8988T (cell line): ENCODE data around the gene FN3K.

ENCODE experiments used
- DNase-seq: peaks from one replicate; pipeline ENCODE4 v3.0.0; 2011

FN3K gene

DNA sequence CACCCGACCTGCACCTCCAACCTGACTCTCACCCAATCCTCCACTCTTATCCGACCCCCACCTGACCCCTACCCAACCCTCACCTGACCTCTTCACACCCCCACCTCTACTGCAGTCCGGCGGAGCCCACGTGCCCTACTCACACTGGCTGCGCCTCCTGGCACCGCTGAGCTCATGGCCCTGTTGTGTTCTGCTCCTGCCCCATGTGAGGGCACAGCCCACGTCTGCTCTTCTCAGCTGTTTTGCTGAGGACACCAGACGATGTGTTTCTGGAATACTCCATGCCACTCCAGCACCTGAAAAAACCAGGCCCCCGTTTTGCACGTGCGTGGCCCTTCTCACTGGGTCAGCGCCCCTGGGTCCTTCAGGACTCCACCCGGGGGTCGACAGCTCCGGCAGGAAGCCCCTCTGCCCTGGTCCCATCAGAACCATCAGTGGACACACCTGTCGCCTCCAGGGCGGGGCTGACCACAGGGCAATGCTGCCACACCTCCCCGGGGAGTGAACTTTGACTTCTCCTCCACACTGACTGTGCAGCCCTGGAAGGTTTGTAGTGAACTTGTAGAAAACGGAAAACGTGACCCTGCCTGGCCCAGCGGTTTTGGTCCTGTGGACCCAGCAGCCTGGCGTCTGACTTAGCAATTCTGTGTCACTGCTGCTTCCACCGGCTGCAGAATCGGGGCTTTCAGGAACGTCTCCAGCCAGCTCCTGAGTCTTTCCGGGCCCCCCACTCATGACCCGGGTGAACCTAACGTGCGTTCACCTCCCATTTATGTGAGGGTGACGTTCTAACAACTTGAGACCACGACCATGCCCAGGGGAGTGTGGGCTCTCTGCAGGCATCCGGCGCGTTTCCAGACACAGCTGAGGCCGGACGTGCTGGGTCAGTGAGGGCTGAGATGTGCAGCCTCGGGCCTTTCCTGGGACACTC is 31.2 kb upstream of the FN3K start:
- no peak for DNase-seq

DNA sequence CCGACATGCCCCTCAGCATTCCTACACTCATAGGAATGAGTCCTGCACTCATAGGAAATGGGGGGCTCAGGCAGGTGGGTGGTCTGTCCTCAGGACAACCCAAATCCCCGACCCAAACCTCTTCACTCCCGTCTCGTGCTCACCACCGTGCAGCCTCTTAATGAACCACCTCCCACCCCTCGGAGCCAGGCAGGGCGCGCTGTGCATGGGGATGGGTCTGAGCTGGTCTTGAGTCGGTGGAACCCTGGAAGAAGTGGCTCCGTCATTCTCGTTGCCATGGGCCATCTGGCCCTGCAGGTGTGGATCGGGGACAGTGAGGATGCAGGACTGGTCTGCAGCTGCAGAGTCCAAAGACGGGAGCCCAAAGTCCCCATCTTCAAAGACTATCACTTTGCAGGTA is 30.5 kb upstream of the FN3K start:
- DNase-seq: no peak

DNA sequence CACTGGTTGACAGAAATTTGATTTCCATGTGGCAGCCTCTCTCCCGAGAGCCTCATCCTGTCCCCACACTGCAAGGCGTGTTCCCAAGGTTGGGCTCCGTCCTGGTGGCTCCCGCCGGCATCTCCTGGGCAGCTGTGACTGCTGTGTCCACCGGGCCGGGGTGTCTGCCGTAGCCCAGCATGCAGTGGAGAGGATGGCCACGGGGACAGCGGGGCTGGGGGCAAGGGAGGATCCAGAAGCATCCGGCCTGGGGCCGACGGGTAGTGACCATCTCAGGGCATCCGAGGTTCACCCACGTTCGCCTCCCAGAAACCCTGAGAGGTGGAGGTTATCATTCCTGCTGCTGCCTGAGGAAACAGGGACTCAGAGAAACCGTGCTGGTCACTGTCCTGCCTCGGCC is 29.7 kb upstream of the FN3K start:
- no peak for DNase-seq

DNA sequence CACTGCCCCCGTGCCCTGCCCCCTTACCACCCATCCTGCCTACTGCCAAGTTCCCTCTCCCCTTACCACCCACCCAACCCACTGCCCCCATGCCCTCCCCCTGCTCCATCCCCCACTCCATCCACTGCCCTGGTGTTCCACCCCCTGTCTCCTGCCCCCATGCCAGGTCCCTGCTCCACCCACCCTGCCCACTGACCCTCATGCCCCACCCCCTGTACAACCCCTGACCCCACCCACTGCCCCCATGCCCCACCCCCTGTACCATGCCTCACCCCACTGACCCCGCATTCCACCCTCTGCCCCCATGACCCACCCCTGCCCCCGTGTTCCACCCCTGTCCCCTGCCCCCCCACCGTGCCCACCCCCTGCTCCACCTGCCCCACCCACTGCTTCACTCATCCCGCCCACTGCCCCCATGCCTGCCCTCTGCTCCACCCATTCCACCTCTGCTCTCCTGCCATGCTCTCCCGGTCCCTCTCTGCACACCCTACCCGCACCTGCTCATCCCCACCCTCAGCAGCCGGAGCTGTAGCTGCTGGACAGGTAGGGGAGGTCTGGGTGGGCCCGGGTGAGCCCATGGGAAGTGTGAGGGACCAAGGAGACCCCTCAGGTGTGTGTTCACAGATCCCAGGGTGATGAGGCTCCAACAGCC is 26.3 kb upstream of the FN3K start:
- no peak for DNase-seq

DNA sequence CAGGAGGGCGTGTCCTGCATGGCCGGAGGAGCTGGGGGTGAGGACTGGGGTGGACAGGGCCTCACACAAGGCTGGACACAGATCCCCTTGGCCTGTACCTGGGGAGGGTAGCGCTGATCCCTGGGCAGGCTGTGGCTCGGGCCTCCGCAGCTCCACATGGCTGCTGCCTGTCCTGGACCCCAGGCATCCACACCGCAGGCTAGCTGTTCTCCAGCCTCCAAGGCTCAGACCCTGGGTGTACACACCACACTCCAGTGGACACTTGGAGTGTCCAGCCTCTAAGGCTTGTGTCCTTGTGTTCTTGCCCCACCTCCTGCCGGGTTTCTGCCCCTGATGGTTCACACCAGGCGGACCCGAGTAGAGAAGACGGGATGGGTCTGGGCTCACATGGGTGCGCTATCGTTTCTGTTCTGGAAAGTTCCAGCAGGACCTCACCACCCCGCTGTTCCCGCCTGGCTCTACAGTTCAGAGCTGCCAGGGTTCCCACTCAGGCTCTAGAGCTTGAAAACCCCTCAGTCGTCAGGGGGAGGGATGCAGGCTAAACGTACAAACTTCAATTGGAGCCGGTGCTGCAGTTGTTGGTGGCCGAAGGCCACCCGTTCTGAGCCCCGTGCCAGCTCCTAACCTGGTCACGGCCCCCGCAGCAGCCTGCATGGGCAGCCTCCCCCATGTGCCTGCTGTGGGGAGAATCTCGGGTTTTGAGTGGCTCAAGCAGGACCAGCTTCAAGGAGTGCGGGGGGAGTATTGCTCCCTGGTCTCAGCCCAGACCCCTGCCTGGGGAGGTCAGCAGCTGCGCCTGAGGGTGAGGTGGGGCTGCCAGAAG is 25.5 kb upstream of the FN3K start:
- DNase-seq: no peak

DNA sequence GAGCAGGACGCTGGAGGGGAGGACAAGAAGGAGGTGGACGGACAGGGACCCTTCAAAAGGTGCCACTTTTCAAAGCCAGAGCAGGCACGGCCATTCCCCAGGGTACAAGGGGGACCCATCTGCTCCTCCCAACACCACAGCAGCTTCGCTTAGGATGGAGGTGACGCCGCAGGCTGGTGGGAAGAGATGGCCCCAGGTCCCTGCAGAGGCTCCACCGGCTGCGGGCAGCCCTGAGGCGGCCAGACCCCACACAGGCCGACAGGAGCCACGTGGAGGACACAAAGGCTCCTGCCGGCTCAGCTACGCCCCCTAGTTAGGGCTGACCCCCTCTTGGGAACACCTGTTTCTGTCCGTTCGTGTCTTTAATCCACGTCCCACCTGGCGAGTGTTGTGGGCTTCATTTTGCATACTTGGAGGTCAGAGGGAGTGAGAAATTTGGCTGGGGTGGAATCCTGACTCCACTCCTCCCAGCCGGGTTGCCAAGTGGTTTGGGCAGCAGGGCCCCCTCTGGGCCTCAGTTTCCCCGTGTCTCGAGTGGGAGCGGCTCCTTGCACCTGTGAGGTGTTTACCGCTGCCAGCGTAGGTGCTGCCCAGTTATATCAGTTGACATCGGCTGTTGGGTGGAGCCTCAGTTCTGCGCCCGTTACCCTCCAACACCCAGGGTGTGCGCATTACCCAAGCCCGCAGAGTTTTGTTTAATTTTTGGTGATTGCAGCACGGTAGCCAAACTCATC is 24.7 kb upstream of the FN3K start:
- no peak for DNase-seq

DNA sequence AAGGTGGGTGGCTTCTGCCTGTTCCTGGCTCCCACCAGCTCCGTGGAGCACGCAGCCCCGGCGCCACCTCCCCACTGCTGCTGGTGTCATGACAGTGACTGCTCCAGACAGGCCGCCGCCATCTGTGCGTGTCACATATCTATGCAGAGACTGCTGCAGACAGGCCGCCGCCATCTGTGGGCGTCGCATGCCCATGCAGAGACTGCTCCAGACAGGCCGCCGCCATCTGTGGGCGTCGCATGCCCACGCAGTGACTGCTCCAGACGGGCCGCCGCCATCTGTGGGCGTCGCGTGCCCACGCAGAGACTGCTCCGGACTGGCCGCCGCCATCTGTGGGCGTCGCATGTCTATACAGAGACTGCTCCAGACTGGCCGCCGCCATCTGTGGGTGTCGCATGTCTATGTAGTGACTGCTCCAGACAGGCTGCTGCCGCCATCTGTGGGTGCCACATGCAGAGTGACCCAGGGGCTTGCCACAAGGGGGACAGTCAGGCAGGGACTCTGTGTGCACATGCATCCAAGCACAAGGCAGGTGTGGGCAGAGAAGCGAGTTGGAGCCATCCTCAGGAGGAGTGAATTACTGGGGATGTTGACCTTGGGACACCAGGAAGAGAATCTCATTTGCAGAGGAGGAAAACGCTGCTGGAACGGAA is 22.2 kb upstream of the FN3K start:
- no peak for DNase-seq

DNA sequence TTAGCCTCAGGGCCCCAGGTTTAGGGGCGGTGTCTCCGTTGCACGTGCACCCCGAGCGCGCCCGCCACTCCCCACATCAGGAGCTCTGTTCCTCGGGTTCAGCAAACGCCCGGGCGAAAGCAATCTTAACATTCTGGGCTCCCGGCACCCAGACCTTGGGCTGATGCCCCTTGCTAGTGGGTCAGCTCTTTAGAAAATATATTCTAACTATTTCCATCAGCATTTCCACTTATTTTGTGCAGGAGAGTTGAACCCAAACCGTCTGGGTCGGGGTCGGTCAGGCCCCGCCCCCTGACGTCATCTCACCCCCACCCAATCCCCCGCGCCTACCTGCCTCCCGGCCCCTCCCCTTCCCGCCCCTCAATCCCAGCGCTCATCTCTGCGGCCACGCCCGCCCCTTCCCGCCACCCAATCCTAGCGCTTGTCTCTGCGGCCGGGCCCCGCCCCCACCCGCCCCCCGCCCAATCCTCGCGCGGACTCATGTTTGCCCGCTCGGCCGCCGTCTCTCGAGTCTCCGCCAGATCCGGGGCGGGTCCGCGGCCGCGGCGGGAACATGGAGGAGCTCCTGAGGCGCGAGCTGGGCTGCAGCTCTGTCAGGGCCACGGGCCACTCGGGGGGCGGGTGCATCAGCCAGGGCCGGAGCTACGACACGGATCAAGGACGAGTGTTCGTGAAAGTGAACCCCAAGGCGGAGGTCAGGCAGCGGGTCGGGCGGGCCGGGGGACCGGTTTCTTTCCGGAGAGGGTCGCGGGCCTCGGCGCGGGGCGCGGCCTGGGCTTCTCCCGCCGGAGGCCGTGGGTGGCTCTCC is 19.0 kb upstream of the FN3K start, which contains the start of gene FN3KRP:
FN3KRP (plus strand) TSS at position 504 of the 808 bp plus-strand sequence; CDS start at position 554, 50 bp downstream.
- DNase-seq: peak; percentile 94

DNA sequence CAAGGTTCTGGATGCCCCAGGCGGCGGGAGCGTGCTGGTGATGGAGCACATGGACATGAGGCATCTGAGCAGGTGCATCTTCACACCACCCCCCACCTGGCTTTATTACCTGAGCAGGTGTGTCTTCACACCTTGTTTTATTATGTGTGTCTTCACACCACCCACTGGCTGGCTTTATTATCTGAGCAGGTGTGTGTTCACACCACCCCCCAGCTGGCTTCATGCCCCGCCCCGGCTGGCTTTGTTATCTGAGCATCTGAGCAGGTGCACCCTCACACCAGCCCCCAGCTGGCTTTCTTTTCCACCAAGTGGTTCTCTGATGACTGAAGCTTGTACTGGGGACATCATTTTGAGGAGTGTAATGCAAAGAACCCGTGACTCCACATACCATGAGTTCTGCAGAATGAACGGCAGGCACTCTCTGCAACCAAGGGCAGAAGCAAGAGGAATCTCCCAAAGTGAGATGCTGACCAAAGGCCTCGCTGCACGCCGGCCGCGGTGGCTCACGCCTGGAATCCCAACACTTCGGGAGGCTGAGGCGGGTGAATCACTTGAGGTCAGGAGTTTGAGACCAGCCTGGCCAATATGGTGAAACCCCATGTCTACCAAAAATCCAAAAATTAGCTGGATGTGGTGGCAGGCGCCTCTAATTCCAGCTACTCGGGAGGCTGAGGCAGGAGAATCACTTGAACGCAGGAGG is 16.3 kb upstream of the FN3K start:
- DNase-seq: no peak

DNA sequence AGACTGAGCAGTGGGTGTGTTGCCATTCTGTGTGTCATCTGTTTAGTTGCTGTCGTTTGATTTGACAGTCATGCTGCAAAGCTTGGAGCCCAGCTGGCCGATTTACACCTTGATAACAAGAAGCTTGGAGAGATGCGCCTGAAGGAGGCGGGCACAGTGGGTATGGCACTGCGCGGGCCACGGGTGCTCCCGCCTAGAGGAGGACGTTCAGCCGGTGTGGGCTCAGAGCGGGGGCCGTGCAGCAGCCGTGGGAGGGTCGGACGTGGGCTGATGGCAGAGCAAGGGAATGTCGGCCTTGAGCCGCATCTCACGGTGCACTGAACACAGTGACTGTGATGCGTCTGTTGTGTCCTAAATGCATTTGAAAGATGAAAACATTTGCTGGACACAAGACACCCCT is 15.2 kb upstream of the FN3K start:
- no peak for DNase-seq

DNA sequence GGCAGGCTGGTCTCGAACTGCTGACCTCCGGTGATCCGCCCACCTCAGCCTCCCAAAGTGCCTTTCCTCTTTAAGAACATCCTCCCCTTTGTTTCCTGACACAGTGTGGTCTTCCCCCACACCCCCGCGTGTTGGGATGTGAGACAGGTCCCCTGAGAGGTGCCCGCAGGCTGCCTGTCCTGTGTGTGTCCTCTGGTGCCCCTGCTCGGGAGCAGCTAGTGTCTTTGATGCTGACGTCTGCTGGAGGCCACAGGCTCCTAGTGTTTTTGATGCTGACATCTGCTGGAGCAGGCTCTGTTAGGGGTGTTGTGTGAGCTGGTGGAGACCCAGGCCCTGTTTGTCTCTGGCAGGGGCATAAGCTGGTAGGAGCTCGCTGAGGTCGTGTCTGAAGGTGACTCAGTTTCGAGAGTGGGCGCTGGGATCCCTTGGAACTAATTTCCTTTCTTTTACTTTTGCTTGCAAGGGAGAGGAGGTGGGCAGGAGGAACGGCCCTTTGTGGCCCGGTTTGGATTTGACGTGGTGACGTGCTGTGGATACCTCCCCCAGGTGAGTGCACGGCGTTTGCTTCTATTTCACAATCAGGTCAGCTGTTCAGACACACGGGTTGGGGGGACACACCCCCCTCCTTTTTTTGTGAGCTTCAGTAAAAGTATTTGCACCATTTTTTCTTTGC is 12.9 kb upstream of the FN3K start:
- no peak for DNase-seq

DNA sequence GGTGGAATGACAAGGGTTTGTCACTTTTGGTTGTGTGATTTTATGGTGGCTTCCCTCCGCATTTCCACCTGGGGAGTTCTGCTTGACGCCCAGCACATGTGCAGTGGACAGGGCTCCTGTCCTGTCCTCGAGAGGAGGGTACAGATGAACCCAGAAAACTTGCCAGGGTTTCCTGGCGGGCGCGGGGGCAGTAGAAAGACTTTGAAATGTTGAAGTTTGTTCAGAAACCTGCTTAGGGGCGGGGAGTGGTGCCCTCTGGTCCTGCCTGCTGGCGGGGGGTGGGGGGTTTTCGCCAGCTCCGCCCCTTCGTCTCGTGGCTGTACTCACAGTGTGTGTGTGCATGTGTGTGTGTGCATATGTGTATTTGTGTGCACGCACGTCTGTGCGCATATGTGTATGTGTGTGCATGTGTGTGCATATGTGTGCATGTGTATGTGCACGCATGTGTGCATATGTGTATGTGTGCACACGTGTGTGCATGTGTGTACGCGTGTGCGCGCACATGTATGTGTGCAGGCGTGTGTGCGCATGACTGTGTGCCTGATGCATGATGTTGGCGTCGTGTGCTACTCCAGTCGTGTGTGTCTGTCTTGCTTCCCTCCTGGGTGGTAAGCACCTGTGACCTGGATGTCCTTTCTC is 12.1 kb upstream of the FN3K start:
- no peak for DNase-seq

DNA sequence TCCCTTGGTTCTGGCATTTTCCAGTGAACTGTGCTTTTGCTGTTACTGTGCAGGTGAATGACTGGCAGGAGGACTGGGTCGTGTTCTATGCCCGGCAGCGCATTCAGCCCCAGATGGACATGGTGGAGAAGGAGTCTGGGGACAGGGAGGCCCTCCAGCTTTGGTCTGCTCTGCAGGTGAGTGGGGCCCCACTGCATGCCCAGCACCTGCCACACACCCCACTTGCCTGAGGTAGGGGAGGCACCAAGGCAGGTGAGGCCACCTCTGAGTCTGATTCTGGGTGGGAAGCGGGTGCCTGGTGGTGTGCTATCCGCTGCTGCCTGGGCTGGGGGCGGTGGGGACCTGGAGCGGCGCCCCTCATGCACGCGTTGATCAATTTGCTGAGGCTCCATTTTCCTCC is 9.0 kb upstream of the FN3K start:
- DNase-seq: no peak

DNA sequence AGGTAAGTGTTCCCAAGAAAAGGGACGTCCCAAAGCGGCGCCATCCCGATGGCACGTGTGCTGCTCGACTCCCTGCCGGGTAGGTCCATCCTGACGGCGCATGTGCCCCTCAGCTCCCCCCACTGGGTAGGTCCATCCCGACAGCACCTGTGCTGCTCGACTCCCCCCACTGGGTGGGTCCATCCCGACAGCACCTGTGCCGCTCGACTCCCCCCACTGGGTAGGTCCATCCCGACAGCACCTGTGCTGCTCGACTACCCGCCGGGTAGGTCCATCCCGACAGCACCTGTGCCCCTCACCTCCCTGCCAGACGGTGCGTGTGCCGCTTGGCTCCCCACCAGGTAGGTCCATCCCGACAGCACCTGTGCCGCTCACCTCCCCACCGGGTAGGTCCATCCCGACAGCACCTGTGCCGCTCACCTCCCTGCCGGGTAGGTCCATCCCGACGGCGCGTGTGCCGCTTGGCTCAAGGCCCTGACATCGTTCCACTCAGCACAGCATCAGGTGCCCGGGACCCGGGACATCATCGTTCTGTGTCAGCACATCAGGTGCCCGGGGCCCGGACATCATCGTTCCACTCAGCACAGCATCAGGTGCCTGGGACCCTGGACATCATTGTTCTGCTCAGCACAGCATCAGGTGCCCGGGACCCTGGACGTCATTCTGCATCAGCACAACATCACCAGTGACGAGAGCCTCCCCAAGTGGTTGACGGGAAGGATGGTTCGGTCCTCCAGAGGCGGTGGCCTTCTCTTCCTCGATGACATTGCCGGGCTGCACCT is 5.7 kb upstream of the FN3K start:
- DNase-seq: no peak

DNA sequence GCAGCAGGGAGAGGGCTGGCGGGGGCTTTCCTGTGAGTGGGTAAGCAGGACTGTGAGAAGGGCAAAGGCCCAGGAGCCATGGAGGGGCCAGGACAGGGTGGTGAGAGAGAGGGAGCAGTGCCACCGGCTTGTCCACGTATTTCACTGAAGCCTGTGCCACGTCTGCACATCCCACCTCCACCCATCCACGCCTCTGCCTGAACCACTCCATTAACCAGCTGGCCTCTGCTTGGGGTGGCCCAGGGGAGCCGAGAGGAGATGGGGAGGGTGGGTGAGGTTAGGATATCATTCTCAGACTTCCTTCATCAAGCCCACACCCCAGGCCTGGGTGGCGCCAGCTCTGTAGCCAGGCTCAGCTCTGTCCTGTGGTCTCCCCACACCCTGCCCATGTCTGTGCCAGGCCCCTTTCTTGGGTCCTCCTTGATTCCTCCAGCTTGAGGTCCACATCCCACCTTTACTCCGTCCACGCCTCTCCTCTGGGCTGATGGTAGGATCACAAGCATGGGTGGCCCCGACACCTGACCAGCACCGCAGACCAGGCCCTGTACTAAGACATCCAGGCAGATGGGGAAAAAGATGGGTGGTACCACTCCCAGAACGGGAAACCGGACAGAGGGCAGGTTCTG is 3.2 kb upstream of the FN3K start:
- no peak for DNase-seq

DNA sequence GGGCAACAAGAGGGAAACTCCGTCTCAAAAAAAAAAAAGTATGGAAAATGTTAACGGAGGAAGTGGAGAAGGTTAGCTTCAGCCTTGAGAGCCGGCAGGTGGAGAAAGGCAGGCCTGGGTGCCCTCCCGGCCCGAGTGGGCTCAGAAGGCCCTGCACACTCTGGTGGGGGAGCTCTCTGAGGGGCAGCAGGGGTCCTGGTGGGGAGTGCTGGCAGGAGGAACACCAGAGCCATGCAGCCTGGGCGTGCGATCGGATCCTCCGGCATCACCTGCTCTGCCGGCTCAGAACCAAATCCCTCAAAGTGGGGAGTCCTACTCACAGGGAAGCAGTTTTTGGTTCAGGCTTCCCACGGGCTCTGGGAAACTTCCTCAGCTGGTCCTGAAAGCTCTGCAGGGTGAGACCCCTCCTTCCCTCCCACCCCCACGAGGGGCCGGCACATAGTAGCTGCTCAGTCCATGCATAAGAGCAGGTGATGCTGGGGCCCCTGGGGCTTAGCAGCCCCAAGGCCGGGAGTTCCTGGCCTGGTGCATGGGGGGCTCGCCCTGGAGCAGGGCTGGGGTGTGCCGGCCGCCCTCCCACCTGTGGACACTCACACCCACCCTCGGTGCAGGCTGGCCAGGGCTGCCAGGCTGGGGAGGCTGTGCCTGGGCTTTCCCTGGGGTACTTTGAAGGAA is 1.2 kb downstream of the FN3K start:
- no peak for DNase-seq
